Adrenal gland (tissue), 12 donors: ENCODE results near the gene LMTK2. TPM values are rescaled to one million over a fixed set of nuclear protein-coding genes. Genes with fewer than 3 reads are reported as not detected.

Experiments
- DNase-seq, 7 donors: peaks; one replicate each; pipeline ENCODE4 v3.0.0-alpha.2; 2019 to 2020
- H3K27ac ChIP-seq, 5 donors: fragments of 200-600 bp; sonication (generic) in 4 of 5; 1 replicate in 3 of 5; 2 replicates in 2 of 5; pipeline versions ENCODE4 v1.5.1 to v1.8.0; 2016 to 2020; ENCODE audit warnings: mild to moderate bottlenecking in 1 of 5
- H3K27me3 ChIP-seq: fragments of 200-600 bp; 2 replicates; pipeline ENCODE4 v1.8.0; 2021
- H3K36me3 ChIP-seq, 2 donors: fragments of 200-600 bp; replicated peaks in 1 of 2; 1 replicate in 1 of 2; 2 replicates in 1 of 2; pipeline versions ENCODE4 v1.5.1 to v1.8.0; 2018 to 2022
- H3K4me1 ChIP-seq, 2 donors: fragments of 200-600 bp; replicated peaks in 1 of 2; 1 replicate in 1 of 2; 2 replicates in 1 of 2; pipeline versions ENCODE4 v1.5.1 to v1.8.0; 2018 to 2021
- H3K4me3 ChIP-seq, 4 donors: fragments of 200-600 bp; sonication (generic) in 3 of 4; one replicate each; pipeline ENCODE4 v1.5.1; 2016 to 2018
- H3K9me3 ChIP-seq, 3 donors: fragments of 200-600 bp; sonication (generic) in 1 of 3; replicated peaks in 1 of 3; 1 replicate in 2 of 3; 2 replicates in 1 of 3; pipeline versions ENCODE4 v1.5.1 to v1.8.0; 2016 to 2021
- POLR2A ChIP-seq, 2 donors: fragments of 450-650 bp; IDR thresholded peaks; one replicate each; pipeline ENCODE4 v1.6.1; 2017; ENCODE audit warnings: antibody characterized with exemption in 2 of 2, mild to moderate bottlenecking in 2 of 2, moderate library complexity in 1 of 2
- WGBS, 4 donors: extraction: QIAGEN DNeasy Blood & Tissue Kit in 2 of 4; methylation state at CpG; one replicate each; pipeline versions ENCODE4 v1.1.5 to v1.1.7; 2013 to 2017; 5-methylcytosine and 5-hydroxymethylcytosine counted together
- intact Hi-C, 2 donors: fragments of 100-400 bp; cut with DNase I; formaldehyde crosslinking; loops; one replicate each; pipeline versions ENCODE4 v1.14.1 to v1.15.0; 2022 to 2023
- polyA plus RNA-seq, 3 donors: library from polyadenylated mRNA; stranded (reverse); fragments of 200-250 nt in 2 of 3; fragments of 350-450 nt in 1 of 3; fragmentation: Illumina TruSeq in 1 of 3; extraction: RNeasy Lipid Tissue Mini Kit (QIAGEN cat#74804) in 1 of 3; gene quantifications; one replicate each; pipeline ENCODE4 v1.2.3, GENCODE V29; 2013 to 2014
- total RNA-seq, 9 donors: library from RNA; depleted of rRNA in 4 of 9; stranded (reverse); fragments of >200 nt in 4 of 9; fragments of 120-200 nt in 1 of 9; fragmentation: NEBNext Ultra II Directional in 1 of 9; extraction: Animal tissue kit (Norgen Biotek cat#: 25700) in 1 of 9; gene quantifications; one replicate each; pipeline versions ENCODE4 v1.1.0 to v1.2.4, GENCODE V29; 2013 to 2023
- TF ChIP-seq, protein P1 (sequence below), 6 experiments: fragments of 450-650 bp in 4 of 6; fragments of 200-600 bp in 2 of 6; sonication (generic) in 1 of 6; IDR thresholded peaks; 1 replicate in 5 of 6; 2 replicates in 1 of 6; pipeline versions ENCODE4 v1.5.1 to v1.8.0; 2016 to 2021; ENCODE audit warnings: antibody characterized with exemption in 6 of 6, mild to moderate bottlenecking in 2 of 6, moderate library complexity in 1 of 6
- donor health status: healthy with polysubstance abuse.
- donor health status: Bipolar disorder and iron deficiency.
- donor health status: DM: yes; HTN: yes; CAD: no.
- donor health status: DM: no; HTN: no; CAD: no.
- donor health status: DM: no; HTN: no; CAD: no.
- donor health status: DM: yes; HTN: yes; CAD: no.

Gene LMTK2
- total and polyA plus RNA-seq, 12 donors = 3.4 to 36.2 (median 22.4) TPM

DNA sequence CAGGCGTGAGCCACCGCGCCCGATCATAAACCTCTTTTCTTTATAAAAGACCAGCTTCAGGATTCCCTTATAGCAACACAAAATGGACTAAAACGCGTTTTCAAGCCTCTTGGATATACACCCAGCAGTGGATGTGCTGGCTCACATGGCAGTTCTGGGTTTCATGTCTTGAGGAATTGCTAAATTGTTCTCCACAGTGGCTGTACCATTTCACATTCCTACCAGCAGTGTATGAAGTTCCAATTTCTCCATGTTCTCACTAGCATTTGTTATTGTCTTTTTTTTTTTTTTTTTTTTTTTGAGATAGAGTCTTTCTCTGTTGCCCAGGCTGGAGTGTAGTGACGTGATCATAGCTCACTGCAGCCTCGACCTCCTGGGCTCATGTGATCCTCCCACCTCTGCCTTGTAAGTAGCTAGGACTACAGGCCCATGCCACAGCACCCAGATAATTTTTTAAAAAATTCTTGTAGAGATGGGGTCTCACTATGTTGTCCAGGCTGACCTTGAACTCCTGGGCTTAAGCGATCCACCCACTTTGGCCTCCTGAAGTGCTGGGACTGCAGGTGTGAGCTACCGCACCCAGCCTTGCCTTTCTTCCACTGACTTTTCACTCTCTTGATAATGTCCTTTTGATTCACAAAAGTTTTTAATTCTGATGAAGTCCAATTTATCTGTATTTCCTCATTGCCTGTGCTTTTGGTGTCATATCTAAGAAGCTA is 127.9 kb downstream of the LMTK2 start:
- H3K9me3 ChIP-seq = no peaks in the 10 kb centered on the region
- no peak overlapping the region for H3K4me3 ChIP-seq
- no peaks in the 10 kb centered on the region for H3K4me1 ChIP-seq
- no peak for TF ChIP-seq POLR2A (IDR thresholded peaks at IDR 0.05)
- TF ChIP-seq, protein P1, sequence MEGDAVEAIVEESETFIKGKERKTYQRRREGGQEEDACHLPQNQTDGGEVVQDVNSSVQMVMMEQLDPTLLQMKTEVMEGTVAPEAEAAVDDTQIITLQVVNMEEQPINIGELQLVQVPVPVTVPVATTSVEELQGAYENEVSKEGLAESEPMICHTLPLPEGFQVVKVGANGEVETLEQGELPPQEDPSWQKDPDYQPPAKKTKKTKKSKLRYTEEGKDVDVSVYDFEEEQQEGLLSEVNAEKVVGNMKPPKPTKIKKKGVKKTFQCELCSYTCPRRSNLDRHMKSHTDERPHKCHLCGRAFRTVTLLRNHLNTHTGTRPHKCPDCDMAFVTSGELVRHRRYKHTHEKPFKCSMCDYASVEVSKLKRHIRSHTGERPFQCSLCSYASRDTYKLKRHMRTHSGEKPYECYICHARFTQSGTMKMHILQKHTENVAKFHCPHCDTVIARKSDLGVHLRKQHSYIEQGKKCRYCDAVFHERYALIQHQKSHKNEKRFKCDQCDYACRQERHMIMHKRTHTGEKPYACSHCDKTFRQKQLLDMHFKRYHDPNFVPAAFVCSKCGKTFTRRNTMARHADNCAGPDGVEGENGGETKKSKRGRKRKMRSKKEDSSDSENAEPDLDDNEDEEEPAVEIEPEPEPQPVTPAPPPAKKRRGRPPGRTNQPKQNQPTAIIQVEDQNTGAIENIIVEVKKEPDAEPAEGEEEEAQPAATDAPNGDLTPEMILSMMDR (IDR thresholded peaks at IDR 0.05) = no peak
- no peak overlapping the region for H3K27ac ChIP-seq
- WGBS, 4 donors = 93 to 97% (median 96%) methylated on average over 10 of the region's 10 CpGs
- peaks cover 0 to 13% of the 10 kb centered on the region in 2 donors for H3K36me3 ChIP-seq
- no peak for DNase-seq
- no peaks in the 10 kb centered on the region for H3K27me3 ChIP-seq
- intact Hi-C loops = no loop called here

DNA sequence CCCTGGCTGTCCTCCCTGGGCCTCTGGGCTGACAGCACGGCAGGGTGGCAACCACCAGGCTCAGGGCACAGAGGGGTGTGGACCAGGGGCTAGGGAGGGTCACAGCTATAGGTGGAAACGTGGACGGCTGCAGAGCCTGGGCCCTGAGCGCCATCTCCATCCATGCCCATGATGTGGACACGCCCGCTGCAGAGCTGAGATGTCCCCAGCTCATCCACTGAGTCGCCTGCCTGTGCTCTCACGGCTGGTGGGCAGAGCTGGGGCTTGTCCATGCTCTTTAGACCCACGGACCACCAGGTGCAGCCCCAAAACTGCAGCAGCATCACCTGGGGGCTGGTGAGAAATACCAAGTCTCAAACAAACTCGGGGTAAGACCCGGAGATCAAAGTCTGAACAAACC is 129.2 kb downstream of the LMTK2 start:
- intact Hi-C loops = no loop called here
- Histone ChIP-seq H3K4me1 (no peaks in the 10 kb centered on the region), H3K36me3 (peaks cover 0 to 13% of the 10 kb centered on the region in 2 donors), H3K9me3 (no peaks in the 10 kb centered on the region), H3K27me3 (no peaks in the 10 kb centered on the region), H3K4me3 (no peak overlapping the region), H3K27ac (no peak overlapping the region)
- WGBS, 4 donors = 94 to 97% (median 96%) methylated on average over 4 to 11 of the region's 11 CpGs
- no peak for TF ChIP-seq POLR2A (IDR thresholded peaks at IDR 0.05)
- TF ChIP-seq, protein P1 (IDR thresholded peaks at IDR 0.05) = no peak
- DNase-seq = no peak

DNA sequence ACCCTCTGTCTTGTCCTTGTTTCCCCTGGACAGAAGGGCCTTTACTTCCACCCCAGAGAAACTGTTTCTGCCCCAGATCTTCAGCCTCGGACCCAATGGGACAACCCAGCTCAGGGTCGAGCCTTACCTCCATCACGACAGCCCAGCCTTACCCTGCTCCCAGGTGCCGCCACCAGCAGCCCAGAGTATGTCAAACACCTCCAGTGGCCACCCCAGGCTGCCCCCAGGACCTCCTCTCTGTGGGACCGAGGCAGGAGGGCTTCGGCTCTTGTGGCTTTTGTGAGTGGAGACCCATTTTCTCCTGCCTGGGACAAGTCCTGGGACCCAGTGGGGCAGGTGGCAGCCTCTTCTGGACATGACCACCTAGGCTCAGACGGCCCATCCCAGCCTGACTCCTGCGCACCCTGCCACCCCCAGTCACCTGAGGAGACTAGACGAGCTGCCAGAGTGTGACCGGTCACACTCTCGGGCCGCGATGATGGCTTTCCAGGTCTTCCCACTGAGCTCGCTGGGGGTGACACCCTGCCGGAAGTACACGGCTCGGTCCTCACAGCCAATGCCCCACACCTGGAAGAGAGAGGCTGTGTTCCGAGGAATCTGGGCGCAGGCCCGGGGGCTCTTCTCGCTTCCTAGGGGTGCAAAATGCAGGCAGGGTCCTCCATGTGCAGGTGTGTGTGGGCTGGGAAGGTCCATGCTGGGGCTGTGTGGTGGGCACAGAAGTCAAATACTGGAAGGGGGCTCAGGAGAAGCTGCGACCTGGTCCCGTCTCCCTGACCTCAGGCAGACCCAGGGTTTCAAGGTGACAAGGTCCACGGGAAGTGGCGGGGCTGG is 129.9 kb downstream of the LMTK2 start:
- H3K36me3 ChIP-seq = peaks cover 0 to 13% of the 10 kb centered on the region in 2 donors
- H3K9me3 ChIP-seq = no peaks in the 10 kb centered on the region
- no peak for DNase-seq

DNA sequence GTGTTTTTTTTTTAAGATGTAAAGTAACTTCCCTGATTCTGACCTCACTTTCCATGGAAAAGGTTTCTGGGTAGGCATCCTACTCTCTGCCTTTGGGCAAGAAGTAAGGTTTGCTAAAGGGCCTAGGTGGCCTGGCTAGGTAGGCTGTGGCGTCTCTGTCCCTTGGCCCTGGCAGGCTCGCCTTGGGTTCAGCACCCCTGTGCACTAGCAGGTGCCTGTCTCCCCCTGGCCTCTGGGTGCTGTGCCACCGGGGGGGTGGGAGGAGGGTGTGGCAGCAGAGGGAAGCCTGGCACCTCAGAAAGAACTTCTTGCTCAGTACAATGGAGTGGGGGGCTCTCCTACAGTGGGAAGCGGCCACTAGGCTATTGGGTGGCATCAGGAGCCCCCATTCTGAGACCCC is 131.4 kb downstream of the LMTK2 start:
- intact Hi-C loops = no loop called here
- H3K9me3 ChIP-seq = no peaks in the 10 kb centered on the region
- H3K4me3 ChIP-seq = no peak overlapping the region
- DNase-seq = no peak
- TF ChIP-seq POLR2A (IDR thresholded peaks at IDR 0.05) = no peak
- TF ChIP-seq, protein P1 (IDR thresholded peaks at IDR 0.05) = no peak
- H3K27ac ChIP-seq = no peak overlapping the region
- peaks cover 0 to 13% of the 10 kb centered on the region in 2 donors for H3K36me3 ChIP-seq
- no peaks in the 10 kb centered on the region for H3K4me1 ChIP-seq
- WGBS, 4 donors = 99 to 100% (median 100%) methylated on average over 1 to 4 of the region's 4 CpGs; no CpG with 5 or more reads in 1 of the 4 donors
- no peaks in the 10 kb centered on the region for H3K27me3 ChIP-seq

More for the DNA sequence above, 129.9 kb downstream of the LMTK2 start:
- no peak overlapping the region for H3K27ac ChIP-seq
- H3K4me3 ChIP-seq = no peak overlapping the region
- WGBS, 4 donors = 91 to 98% (median 93%) methylated on average over 13 to 25 of the region's 25 CpGs
- H3K27me3 ChIP-seq = no peaks in the 10 kb centered on the region
- intact Hi-C loops = no loop called here
- no peak for TF ChIP-seq POLR2A (IDR thresholded peaks at IDR 0.05)
- TF ChIP-seq, protein P1 (IDR thresholded peaks at IDR 0.05) = no peak
- no peaks in the 10 kb centered on the region for H3K4me1 ChIP-seq
